DND-41 (cell line): Measurements from ENCODE around the gene GPC6.

Experiments used
- ATAC-seq: fragments of 200-7000 bp; cut with Tn5 transposase; 3 replicates; pipeline ENCODE4 v1.9.1; 2021; ENCODE audit warnings: low read depth; ENCODE audit not compliant: insufficient read depth
- DNase-seq: peaks from one replicate; pipeline ENCODE4 v3.0.0-alpha.2; 2020
- H2AFZ ChIP-seq: 2 replicates; pipeline ENCODE4 v1.6.0; 2012; ENCODE audit warnings: low read depth, low read length
- H3K27ac ChIP-seq: 2 replicates; pipeline ENCODE4 v1.5.1; 2012; ENCODE audit warnings: low read length, inconsistent platforms
- H3K27me3 ChIP-seq: fragments of 200-600 bp; sonication (generic); 2 replicates; pipeline ENCODE4 v1.6.0; 2012; ENCODE audit warnings: low read length, mild to moderate bottlenecking, inconsistent platforms; ENCODE audit not compliant: insufficient read depth, poor library complexity
- H3K36me3 ChIP-seq: 2 replicates; pipeline ENCODE4 v1.5.1; 2012; ENCODE audit warnings: low read length, inconsistent platforms; ENCODE audit not compliant: insufficient read depth
- H3K4me1 ChIP-seq: 2 replicates; pipeline ENCODE4 v1.5.1; 2012; ENCODE audit warnings: mild to moderate bottlenecking, low read length; ENCODE audit not compliant: insufficient read depth
- H3K4me2 ChIP-seq: 2 replicates; pipeline ENCODE4 v1.6.0; 2012; ENCODE audit warnings: mild to moderate bottlenecking, moderate library complexity, low read length, inconsistent platforms; ENCODE audit not compliant: insufficient read depth
- H3K4me3 ChIP-seq, 2 experiments: fragments of 200-600 bp in 1 of 2; shearing (Covaris generic) in 1 of 2; 2 replicates each; pipeline ENCODE4 v1.5.1; 2012 to 2016; ENCODE audit warnings: inconsistent platforms in 2 of 2, low read length in 2 of 2, mild to moderate bottlenecking in 2 of 2, low read depth in 1 of 2, moderate library complexity in 1 of 2
- H3K79me2 ChIP-seq: 2 replicates; pipeline ENCODE4 v1.6.0; 2012; ENCODE audit warnings: low read length, inconsistent platforms; ENCODE audit not compliant: insufficient read depth
- H3K9ac ChIP-seq: 2 replicates; pipeline ENCODE4 v1.6.0; 2012; ENCODE audit warnings: low read depth, mild to moderate bottlenecking, inconsistent platforms, low read length, moderate library complexity
- H3K9me3 ChIP-seq: 2 replicates; pipeline ENCODE4 v1.5.1; 2012; ENCODE audit warnings: low read length, moderate library complexity, mild to moderate bottlenecking, inconsistent platforms; ENCODE audit not compliant: insufficient read depth, severe bottlenecking
- H4K20me1 ChIP-seq: 2 replicates; pipeline ENCODE4 v1.6.0; 2012; ENCODE audit warnings: low read length; ENCODE audit not compliant: insufficient read depth
- EZH2 ChIP-seq: IDR thresholded peaks from 3 replicates; pipeline ENCODE4 v1.6.1; 2012; ENCODE audit warnings: borderline replicate concordance, low read depth, mild to moderate bottlenecking, moderate library complexity, low read length, inconsistent platforms; ENCODE audit not compliant: severe bottlenecking
- TF ChIP-seq, protein P1 (sequence below): IDR thresholded peaks from 2 replicates; pipeline ENCODE4 v1.5.1; 2012; ENCODE audit warnings: borderline replicate concordance, low read length, moderate library complexity, mild to moderate bottlenecking; ENCODE audit not compliant: poor library complexity, severe bottlenecking; ENCODE audit errors: extremely low read depth

The GPC6 gene

DNA sequence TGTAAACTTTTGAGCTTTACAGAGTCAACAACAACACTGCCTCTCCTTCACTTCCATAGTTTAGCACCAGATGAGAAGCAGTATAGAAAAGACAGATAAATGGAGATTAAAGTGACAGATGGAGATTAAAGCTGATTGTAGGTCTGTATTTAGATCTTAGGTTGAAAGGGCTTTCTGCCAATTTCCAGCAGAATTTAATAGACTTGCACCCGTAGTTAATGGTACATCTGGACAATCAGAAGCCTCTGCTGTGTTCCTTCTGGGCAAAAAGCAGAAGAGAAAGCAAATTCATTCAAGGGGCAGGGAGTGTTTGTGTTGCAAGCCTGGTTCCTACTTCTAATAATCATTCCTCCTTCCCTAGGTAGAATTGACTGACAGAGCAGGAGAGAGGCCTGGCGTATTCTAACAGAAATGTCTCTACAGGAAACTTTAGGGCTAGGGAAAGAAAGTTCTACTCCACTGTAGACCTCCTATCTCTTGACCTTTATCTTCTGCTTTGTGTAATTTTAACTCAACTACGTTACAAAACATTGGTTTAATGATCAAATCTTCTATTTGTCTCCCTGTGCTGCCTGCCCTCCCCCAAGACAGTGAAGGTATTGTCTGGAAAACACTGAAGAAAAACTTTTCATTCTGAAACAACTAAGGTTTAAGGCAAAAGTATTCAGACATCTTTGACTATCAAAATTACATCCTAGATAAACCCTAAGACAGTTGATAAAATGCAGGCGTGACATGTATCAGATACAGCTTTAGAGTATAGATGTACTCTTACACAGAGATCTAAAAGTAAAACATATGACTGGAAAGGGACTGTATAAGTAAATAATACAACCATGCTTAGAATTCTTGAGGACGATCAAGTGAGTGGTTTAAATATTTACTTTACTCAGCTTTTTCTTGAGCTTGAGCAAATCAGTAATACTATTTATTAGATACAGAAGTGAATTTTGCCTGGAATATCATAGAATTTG lies 44.4 kb downstream of the GPC6 start:
- H3K4me3 ChIP-seq: no peak overlapping the region
- H3K4me1 ChIP-seq: no peaks in the 10 kb centered on the region

DNA sequence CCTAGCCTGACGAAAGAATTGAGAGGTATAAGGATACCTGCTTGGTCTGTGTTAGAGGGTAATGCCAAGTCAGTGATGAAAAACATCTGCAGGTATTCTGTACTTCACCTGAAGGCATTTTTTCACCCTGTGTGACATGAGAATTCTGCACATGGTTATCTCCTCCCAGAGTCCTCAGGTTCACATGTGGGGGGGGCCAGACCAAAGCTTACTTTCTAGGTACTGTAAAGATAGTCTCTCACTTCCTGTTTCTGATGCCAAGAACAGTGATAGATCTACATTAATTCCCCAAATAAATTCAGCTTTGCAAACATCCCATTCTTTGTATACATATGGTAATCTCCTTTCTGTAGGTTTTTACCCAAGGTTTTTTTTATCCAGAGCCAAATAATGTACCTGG lies 53.4 kb downstream of the GPC6 start:
- Histone ChIP-seq H3K36me3 (no peaks in the 10 kb centered on the region), H2AFZ (no peak overlapping the region), H3K9me3 (no peaks in the 10 kb centered on the region), H4K20me1 (no peaks in the 10 kb centered on the region), H3K79me2 (no peaks in the 10 kb centered on the region), H3K4me1 (no peaks in the 10 kb centered on the region), H3K27me3 (no peaks in the 10 kb centered on the region), H3K4me3 (no peak overlapping the region), H3K9ac (no peak overlapping the region), H3K4me2 (no peak overlapping the region), H3K27ac (no peak overlapping the region)
- TF ChIP-seq, protein P1, sequence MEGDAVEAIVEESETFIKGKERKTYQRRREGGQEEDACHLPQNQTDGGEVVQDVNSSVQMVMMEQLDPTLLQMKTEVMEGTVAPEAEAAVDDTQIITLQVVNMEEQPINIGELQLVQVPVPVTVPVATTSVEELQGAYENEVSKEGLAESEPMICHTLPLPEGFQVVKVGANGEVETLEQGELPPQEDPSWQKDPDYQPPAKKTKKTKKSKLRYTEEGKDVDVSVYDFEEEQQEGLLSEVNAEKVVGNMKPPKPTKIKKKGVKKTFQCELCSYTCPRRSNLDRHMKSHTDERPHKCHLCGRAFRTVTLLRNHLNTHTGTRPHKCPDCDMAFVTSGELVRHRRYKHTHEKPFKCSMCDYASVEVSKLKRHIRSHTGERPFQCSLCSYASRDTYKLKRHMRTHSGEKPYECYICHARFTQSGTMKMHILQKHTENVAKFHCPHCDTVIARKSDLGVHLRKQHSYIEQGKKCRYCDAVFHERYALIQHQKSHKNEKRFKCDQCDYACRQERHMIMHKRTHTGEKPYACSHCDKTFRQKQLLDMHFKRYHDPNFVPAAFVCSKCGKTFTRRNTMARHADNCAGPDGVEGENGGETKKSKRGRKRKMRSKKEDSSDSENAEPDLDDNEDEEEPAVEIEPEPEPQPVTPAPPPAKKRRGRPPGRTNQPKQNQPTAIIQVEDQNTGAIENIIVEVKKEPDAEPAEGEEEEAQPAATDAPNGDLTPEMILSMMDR: no peak
- no peak for TF ChIP-seq EZH2
- no peak for DNase-seq
- no peak for ATAC-seq

More for the DNA sequence above, 44.4 kb downstream of the GPC6 start:
- Histone ChIP-seq H3K27me3 (no peaks in the 10 kb centered on the region), H3K9me3 (no peaks in the 10 kb centered on the region), H3K27ac (no peak overlapping the region), H3K4me2 (no peak overlapping the region), H3K9ac (no peak overlapping the region), H2AFZ (no peak overlapping the region), H3K36me3 (no peaks in the 10 kb centered on the region), H3K79me2 (no peaks in the 10 kb centered on the region), H4K20me1 (no peaks in the 10 kb centered on the region)
- TF ChIP-seq, protein P1: no peak
- TF ChIP-seq EZH2: no peak
- no peak for DNase-seq
- no peak for ATAC-seq

DNA sequence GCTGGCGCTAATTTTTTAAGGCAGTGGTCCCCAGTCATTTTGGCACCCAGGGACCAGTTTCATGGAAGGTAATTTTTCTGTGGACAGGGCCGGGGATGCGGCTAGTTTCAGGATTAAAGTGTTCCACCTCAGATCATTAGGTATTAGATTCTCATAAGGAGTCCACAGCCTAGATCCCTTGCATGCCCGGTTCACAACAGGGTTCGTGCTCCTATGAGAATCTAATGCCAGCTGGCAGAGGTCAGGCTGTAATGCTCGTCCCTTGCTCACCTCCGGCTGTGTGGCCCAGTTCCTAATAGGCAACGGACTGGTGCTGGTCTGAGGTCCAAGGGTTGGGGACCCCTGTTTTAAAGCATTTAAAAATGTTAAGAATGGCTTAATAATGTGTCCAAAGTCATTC lies 54.1 kb downstream of the GPC6 start:
- Histone ChIP-seq H3K4me1 (no peaks in the 10 kb centered on the region), H2AFZ (no peak overlapping the region), H4K20me1 (no peaks in the 10 kb centered on the region), H3K4me2 (no peak overlapping the region), H3K4me3 (no peak overlapping the region), H3K79me2 (no peaks in the 10 kb centered on the region), H3K27ac (no peak overlapping the region), H3K9ac (no peak overlapping the region), H3K27me3 (no peaks in the 10 kb centered on the region), H3K36me3 (no peaks in the 10 kb centered on the region), H3K9me3 (no peaks in the 10 kb centered on the region)
- TF ChIP-seq, protein P1: no peak
- no peak for TF ChIP-seq EZH2
- no peak for DNase-seq
- no peak for ATAC-seq

DNA sequence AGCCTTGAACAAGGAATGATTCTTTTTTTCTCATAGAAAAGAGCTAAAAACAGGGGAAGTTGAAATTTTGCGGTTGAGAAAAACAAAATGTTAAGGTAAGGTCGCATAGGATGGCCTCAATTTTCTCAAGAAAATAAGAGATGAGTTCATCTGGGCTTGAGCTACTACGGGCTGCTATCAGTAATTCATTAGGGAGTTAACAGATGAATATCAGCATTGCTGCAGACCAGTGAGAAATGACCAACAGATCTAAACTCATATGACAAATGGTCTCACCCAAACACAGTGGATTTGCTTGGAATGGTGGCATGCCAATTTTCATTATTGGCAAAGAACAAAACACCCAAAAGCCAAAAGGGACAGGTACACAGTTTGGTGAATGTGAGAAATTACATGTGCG lies 56.6 kb downstream of the GPC6 start:
- no peak overlapping the region for H3K9ac ChIP-seq
- H4K20me1 ChIP-seq: no peaks in the 10 kb centered on the region
- no peak for ATAC-seq
- H3K36me3 ChIP-seq: no peaks in the 10 kb centered on the region
- H3K27ac ChIP-seq: no peak overlapping the region
- no peaks in the 10 kb centered on the region for H3K4me1 ChIP-seq
- no peak overlapping the region for H2AFZ ChIP-seq
- H3K27me3 ChIP-seq: no peaks in the 10 kb centered on the region
- TF ChIP-seq, protein P1: no peak
- TF ChIP-seq EZH2: no peak
- H3K79me2 ChIP-seq: no peaks in the 10 kb centered on the region
- H3K9me3 ChIP-seq: no peaks in the 10 kb centered on the region
- DNase-seq: no peak
- no peak overlapping the region for H3K4me3 ChIP-seq
- H3K4me2 ChIP-seq: no peak overlapping the region
